GM06990 (cell line): ENCODE data around the gene CXXC4.

ENCODE experiments used
- DNase-seq: peaks from one replicate; pipeline ENCODE4 v3.0.0-alpha.2; 2011; ENCODE audit not compliant: insufficient read length; ENCODE audit errors: extremely low read depth
- H3K27me3 ChIP-seq: replicated peaks from 2 replicates; pipeline ENCODE4 v1.6.0; 2011; ENCODE audit warnings: low read length; ENCODE audit not compliant: control insufficient read depth, insufficient read depth
- H3K36me3 ChIP-seq: 2 replicates; pipeline ENCODE4 v1.5.1; 2011; ENCODE audit warnings: low read length; ENCODE audit not compliant: control insufficient read depth, insufficient read depth
- H3K4me3 ChIP-seq: replicated peaks from 2 replicates; pipeline ENCODE4 v1.5.1; 2011; ENCODE audit warnings: low read depth, mild to moderate bottlenecking, control low read depth, low read length
- CTCF ChIP-seq: IDR thresholded peaks from 2 replicates; pipeline ENCODE4 v1.5.1; 2011; ENCODE audit warnings: low read length, control low read depth, mild to moderate bottlenecking, inconsistent platforms; ENCODE audit not compliant: insufficient read depth, poor library complexity, severe bottlenecking

CXXC4 gene

GRCh38 chr4:104469794-104470193, 24.9 kb downstream of the CXXC4 start:
- TF ChIP-seq CTCF, result no peak
- no peaks in the 10 kb centered on the region for H3K36me3 ChIP-seq
- DNase-seq, result no peak
- no peaks in the 10 kb centered on the region for H3K27me3 ChIP-seq
- no peak overlapping the region for H3K4me3 ChIP-seq

GRCh38 chr4:104465619-104466018, 29.1 kb downstream of the CXXC4 start:
- H3K4me3 ChIP-seq, result no peak overlapping the region
- no peak for DNase-seq
- H3K27me3 ChIP-seq, result no peaks in the 10 kb centered on the region
- no peaks in the 10 kb centered on the region for H3K36me3 ChIP-seq
- no peak for TF ChIP-seq CTCF

- DNase-seq, result no peak
- TF ChIP-seq CTCF, result no peak
- Histone ChIP-seq H3K4me3 (no peak overlapping the region), H3K36me3 (no peaks in the 10 kb centered on the region), H3K27me3 (no peaks in the 10 kb centered on the region)
Observed at GRCh38 chr4:104465201-104465600, 29.5 kb downstream of the CXXC4 start.

GRCh38 chr4:104462641-104463040, 32.1 kb downstream of the CXXC4 start:
- no peak for TF ChIP-seq CTCF
- no peak for DNase-seq
- Histone ChIP-seq H3K36me3 (no peaks in the 10 kb centered on the region), H3K27me3 (no peaks in the 10 kb centered on the region), H3K4me3 (no peak overlapping the region)

- DNase-seq, result no peak
- TF ChIP-seq CTCF, result no peak
- no peaks in the 10 kb centered on the region for H3K27me3 ChIP-seq
- H3K4me3 ChIP-seq, result no peak overlapping the region
- no peaks in the 10 kb centered on the region for H3K36me3 ChIP-seq
Observed at GRCh38 chr4:104457308-104457981, 37.2 kb downstream of the CXXC4 start.

- H3K36me3 ChIP-seq, result no peaks in the 10 kb centered on the region
- peak; percentile 57 for TF ChIP-seq CTCF
- DNase-seq, result no peak
- H3K4me3 ChIP-seq, result no peak overlapping the region
- no peaks in the 10 kb centered on the region for H3K27me3 ChIP-seq
Observed at GRCh38 chr4:104451573-104451972, 43.1 kb downstream of the CXXC4 start.
